GM21825 (cell line): ENCODE results near the gene SERGEF.

ENCODE experiments used
- ATAC-seq: cut with Tn5 transposase; IDR thresholded peaks from one replicate; pipeline ENCODE4 v1.9.1; 2021; ENCODE audit warnings: mild to moderate bottlenecking, moderate library complexity; ENCODE audit not compliant: unreplicated experiment

SERGEF gene

GRCh38 chr11:18012906-18013781 lies at the start of gene SERGEF:
TSS of gene SERGEF (minus strand) at chr11:18013047. CDS start at chr11:18013010, 37 bp downstream.
- ATAC-seq = peak; percentile 96

- no peak for ATAC-seq
Measured at GRCh38 chr11:18061351-18061750, 48.5 kb upstream of the SERGEF start.

GRCh38 chr11:18056561-18057181 lies 43.8 kb upstream of the SERGEF start:
- ATAC-seq = no peak

DNA sequence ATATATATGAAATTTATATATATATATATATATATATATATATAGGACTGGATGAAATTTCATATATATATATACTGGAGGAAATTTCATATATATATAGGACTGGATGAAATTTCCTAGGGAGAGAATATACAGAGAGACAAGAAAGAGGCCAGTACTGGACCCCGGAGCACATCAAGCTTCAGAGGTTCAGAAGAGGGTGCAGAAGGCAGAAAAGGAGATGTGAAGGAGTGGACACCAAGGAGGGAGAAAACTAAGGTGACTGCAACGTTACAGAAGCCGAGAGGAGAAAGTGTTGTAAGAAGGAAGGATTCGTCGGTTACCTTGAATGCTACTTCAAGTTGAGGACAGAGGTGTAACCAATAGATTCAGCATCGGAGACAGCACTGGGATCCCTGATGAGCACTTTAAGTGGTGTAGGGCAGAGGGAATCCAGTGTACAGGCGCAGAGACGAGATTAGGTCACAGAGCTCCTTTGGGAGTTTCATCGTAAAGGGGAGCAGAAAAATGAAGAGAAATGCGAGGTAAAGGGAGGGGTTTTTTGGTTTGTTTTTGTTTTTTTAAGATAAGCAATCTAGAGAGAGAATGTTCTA lies 41.8 kb upstream of the SERGEF start:
- ATAC-seq = no peak

DNA sequence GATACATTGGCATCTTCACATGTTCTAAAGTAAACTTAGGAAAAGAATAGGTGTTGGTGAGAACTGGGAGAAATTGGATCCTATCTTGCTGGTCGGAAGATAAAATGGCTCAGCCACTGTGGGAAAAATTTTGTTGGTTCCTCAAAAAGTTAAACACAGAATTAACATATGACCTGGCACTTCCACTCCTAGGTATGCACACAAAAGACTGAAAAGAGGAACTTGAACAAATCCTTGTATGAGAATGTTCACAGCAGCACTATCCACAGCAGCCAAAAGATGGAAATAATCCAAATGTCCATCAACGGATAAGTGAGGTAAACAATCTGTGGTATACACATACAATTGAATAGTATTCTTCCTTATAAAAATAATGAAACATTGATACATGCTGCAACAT lies 38.0 kb upstream of the SERGEF start:
- ATAC-seq = no peak

GRCh38 chr11:18046116-18046777 lies 33.4 kb upstream of the SERGEF start, which contains the start of gene TPH1:
TSS of gene TPH1 (minus strand) at chr11:18046269. CDS start at chr11:18040762, 5,507 bp downstream.
- no peak for ATAC-seq

GRCh38 chr11:18036456-18036855 lies 23.6 kb upstream of the SERGEF start:
- no peak for ATAC-seq

DNA sequence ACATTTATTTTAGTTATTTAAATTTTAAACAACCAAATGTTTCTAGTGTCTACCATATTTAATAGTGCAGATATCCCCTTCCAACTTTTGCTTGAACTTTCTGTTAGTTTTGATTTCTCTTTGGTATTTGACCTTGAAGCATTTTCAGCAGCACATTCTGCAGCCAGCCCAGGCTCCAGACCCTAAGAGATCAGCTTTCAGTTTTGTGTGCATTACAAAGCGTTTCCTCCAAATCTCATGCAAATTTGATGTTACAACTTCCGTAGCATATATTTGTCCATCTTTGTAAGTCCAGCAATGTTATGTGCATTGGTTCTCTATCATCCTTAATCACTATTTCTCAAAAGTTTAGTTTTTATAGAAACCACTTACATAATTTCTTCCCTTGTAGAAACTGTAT lies 14.6 kb upstream of the SERGEF start:
- ATAC-seq = no peak

GRCh38 chr11:18022419-18022818 lies 9.6 kb upstream of the SERGEF start:
- no peak for ATAC-seq

DNA sequence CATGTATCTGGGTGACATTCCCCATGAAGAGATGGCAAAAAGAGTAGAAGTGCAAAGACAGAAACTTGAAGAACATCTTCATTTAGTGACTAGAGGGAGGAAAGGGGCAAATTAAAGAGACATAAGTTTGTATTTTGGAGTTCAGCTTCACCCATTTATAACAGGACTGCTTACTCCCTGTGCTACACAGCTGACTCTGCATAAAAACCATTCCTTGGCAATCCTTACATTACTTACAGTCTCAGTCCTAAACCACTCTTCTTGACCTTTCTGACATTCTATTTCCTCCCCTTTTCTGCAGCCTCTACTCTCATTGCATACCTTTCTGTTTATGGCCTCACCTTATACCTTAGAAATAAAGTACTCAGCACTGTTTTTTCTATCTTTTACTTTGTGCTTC lies 6.8 kb upstream of the SERGEF start:
- ATAC-seq = no peak

GRCh38 chr11:18016789-18017188 lies 3.9 kb upstream of the SERGEF start:
- ATAC-seq = no peak

DNA sequence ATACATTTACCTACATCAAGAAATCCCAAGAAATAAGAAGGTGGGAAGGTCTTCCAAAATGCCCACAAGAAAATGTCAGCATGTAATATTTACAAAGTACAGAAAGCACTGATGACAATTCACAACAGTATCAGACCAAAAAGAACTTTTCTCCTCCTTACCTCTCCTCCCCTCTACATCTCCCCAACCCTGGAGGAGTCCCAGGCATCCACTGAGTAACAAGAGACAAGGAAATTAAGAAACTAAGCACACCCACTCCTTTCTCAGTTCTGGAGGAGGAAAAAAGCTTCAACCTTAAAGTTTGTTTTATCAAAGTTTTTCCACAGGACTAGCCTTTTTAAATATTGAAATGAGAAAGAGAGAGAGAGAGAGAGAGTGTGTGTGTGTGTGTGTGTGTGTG lies 2.0 kb upstream of the SERGEF start:
- ATAC-seq = no peak

GRCh38 chr11:18013790-18014507 lies 1.1 kb upstream of the SERGEF start:
- no peak for ATAC-seq

DNA sequence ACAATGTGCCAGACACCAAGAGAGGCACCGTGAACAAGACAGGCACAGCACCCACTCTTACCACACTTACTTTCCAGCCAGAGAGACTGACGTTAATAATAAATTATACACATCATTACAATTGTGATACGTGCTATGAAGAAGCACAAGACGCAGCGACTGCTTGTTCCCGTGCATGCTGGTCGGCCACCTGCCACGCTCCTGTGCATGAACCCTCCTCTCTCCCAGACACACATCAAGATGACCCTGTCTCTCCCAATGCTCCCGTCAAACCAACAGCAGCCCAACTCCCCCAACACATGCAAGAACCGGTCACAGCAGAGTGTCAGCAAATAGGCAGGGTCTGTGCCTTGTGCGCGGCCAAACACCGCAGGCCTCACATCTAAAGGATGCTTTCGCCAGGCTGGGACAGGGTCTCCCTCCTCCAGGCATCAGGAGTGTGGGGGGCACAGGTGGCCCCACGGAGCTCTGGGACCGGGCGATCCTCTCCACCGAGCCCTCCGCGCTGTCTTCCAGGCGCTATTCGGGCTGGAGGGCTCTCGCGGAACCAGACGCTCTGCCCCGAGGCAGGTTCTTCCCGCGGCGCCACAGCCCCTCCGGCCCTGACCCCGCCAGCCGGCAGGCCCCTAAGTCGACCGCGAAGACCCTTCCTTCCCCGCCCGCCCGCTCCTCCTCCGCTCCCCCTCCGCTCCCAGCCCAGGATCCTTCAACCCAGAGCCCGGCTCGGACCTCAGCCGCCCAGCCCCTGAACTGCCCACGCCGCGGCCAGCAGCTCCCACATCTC lies 533 bp downstream of the SERGEF start:
- ATAC-seq = peak; percentile 2

GRCh38 chr11:18011633-18012032 lies 1.2 kb downstream of the SERGEF start:
- ATAC-seq = no peak

- no peak for ATAC-seq
Measured at GRCh38 chr11:18010977-18011586, 1.8 kb downstream of the SERGEF start.

DNA sequence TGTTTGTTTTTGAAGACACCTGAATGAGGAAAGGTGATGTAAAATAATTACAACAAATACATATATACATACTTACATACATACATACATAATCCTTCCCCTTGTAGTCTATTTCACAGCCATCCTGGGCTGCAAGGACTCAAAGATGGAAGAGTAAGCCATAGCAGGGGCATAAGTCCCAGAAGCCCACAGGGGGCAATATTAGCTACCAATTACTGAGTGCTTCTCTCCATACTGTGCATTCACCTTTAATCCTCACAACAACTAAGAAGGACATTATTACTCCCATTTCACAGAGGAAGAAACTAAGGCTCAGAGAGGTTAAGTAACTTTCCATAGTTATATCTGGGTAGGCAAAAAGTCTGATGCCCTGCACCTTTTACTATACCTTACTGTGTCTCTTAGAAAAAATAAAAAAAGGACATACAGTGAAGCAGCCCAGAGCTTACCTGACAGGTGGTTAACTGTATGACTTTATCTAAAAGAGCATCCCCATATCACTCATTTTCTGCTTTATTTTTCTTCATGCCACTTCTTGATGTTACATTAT lies 2.7 kb downstream of the SERGEF start:
- ATAC-seq = no peak

DNA sequence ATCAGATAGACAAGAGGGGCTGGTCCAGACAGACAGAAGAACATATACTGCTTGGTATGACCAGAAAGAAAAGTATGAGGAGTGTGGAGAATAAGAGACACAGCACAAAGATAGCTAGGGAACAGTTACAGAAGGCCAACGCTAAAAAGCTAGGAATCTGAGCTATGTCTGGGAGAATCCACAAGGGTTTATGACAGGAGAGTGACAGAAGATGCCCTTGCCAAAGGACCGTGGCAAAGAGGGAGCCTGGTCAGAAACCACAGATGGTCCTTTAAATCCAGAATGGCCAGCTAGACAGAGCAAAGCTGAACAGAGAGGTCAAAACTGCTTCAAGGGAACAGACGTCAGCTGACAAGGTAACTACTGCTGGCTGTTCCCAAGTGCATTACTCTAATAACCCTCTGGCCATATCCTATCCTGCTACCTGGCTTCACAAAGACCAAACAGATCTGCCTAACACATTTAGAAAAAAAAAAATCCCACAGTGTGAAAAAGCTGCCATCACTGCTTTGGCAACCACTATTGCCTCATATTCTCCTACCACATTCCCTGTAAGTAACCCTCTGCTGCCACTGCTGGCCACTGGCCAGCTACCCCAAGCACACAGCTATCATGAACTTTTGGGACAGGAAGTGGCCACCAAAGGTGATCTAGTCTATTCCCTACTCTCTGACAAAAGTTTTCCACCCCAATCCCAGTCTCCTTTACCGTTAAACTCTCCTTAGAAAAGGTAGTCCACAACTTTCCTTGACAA lies 7.3 kb downstream of the SERGEF start:
- ATAC-seq = no peak
